Fibroblast of the aortic adventitia (primary cell): ENCODE measurements around the gene LRSAM1. TPM values are rescaled to one million over a fixed set of nuclear protein-coding genes. Genes with fewer than 3 reads are reported as not detected.
A peak's percentile ranks its signal among the peaks of the same experiment; 100 is the strongest.

Experiments used
- DNase-seq: peaks from one replicate; pipeline ENCODE4 v3.0.0-alpha.2; 2010; ENCODE audit warnings: low read depth
- H3K4me3 ChIP-seq: 2 replicates; pipeline ENCODE4 v1.5.1; 2011; ENCODE audit warnings: low read depth, mild to moderate bottlenecking, control low read depth, low read length, moderate library complexity
- CTCF ChIP-seq: IDR thresholded peaks from 2 replicates; pipeline ENCODE4 v1.5.1; 2011; ENCODE audit warnings: mild to moderate bottlenecking, low read length, control low read depth, inconsistent platforms; ENCODE audit not compliant: insufficient read depth
- total RNA-seq: library from RNA; depleted of rRNA; stranded (reverse); fragments of >200 nt; gene quantifications from 2 replicates; pipeline ENCODE4 v1.2.3, GENCODE V29; 2012; ENCODE audit warnings: low replicate concordance

The LRSAM1 gene
- total RNA-seq, 1 donor: 15.3 TPM

DNA sequence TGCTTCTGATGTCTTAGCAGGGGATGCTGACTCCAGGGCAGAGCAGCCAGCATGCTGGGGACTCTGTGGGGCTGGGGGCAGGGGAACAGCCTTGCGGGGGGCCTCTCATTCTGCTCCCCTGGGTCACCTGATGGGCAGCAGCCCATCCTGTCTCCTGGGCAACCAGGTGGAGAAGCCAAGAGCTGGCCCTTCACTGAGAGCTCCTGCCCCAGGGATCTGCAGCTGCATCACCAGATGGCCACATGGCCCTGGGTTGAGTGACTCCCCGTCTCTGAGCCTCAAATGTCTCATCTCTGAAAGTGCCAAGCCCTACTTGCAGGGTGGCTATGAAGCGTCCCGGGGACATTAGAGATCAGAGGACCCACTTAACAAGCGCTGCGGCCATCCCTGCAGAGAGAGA lies 49.1 kb downstream of the LRSAM1 start:
- TF ChIP-seq CTCF: no peak
- no peak overlapping the region for H3K4me3 ChIP-seq
- no peak for DNase-seq

DNA sequence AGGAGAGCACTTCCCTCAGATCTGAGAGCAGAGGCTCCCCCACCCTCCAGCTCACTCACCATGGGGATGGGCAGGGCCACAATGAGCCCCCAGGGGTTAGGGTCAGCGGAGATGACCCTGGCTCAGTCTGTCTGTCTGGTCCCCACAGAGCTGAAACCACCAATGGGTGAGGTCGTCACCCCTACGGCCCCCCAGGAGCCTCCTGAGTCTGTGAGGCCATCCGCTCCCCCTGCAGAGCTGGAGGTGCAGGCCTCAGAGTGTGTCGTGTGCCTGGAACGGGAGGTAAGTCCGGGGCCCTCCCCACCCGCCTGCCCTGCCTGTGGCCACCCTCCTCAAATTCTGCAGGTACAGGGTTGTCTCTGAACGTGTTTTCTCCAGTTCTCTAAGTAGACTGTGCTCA lies 49.6 kb downstream of the LRSAM1 start:
- no peak overlapping the region for H3K4me3 ChIP-seq
- no peak for TF ChIP-seq CTCF
- no peak for DNase-seq

DNA sequence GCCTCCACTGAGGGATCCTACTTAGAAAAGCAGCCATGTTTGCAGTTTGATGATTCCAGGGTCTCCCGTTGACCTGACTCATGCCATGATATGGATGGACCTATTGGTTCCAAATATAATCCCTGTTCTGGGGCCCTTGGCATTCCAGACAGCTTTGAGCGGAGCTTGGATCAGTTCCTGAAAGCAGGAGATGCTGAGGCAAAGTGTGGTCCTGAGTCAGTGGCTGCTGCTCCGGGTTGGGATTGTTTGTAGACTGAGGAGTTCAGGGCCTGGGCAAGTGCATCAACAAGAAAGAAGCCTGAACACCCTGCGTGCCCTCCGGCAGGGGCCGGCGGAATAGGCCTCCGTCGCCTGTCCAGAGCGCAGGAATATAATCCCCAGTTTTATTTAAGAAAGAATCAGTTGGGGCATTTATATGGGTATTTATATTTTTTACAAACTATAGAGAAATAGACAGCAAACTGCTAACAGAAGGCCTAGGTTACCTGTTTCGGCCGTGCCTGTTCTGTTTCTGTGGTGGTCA lies 50.6 kb downstream of the LRSAM1 start:
- no peak for DNase-seq
- H3K4me3 ChIP-seq: no peak overlapping the region
- TF ChIP-seq CTCF: no peak

DNA sequence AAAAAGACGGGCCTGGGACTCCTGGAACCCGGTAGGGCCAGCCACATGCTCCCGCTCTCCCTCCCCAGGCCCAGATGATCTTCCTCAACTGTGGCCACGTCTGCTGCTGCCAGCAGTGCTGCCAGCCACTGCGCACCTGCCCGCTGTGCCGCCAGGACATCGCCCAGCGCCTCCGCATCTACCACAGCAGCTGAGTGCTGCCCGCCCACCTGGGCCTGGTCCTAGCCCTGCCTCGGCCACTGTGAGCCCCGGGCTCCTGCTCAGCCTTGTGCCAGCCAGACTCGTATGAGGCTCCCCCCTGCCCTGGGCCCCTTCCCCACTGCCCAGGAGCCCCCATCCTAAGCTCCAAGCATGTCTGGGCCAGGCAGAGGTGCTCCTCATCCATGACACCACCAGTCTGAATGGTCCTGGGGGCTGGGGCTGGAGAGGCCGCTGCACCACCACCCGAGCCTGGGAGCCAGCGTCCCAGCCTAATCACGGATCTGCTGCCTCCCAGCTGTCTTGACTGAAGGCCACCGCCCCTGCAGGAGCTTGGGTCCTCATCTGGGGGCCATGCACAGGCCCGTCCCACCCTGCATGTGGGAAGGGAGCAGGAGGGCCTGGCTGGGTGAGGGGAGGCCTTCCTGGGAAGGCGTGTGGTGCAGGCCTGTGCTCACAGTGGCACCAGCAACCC lies 51.5 kb downstream of the LRSAM1 start:
- DNase-seq: no peak
- no peak for TF ChIP-seq CTCF
- no peak overlapping the region for H3K4me3 ChIP-seq

- TF ChIP-seq CTCF: no peak
These were observed 52.1 kb downstream of the LRSAM1 start for GRCh38 chr9:127503379-127503921.

DNA sequence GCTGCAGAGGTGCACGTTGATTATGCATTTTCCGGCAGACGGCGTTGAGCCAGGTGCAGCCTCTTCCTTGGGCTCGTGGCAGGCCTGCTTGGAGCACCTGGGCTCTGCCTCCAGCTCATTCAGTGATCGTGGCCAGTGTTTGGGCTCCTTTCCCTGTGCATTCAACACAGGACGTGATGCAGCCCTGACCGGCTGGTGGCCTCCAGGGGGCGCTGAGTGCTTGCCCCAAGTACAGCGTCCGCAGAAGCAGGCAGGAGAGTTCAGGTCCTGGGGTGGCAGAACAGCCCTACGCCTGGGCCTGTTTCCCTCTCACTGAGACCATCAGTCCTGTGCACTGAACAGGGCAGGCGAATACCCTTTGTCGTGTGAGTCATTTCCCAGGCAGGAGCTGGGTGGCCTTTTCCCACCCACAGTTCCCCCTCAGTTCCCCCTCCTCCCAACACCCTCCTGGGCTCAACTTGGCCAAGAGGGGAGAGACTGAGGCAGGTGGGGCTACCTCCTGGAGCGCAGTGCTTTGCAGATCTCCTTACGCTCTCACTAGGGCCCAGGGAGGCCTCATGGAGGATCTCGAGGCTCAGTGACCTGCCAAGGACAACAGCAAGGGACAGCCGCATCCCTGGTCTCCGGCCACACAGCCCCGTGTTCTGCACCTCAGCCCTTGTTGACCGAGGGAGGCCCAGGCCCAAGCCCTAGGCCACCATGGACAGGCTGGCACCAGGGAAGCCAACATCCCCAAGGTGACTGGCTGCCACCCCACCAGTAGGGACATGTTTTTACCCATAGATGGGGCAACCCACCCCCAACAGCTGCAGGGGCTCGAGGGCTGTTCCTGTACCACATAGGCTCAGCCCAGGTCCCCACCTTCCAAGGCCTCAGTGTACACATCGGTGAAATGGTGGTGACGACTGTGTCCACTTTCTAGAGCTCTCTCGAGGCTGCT lies 52.9 kb downstream of the LRSAM1 start:
- peak; percentile 86 for DNase-seq

More at GRCh38 chr9:127503379-127503921, 52.1 kb downstream of the LRSAM1 start:
- DNase-seq: no peak
- no peak overlapping the region for H3K4me3 ChIP-seq

More for the DNA sequence above, 52.9 kb downstream of the LRSAM1 start:
- peak; percentile 86 for TF ChIP-seq CTCF
- no peak overlapping the region for H3K4me3 ChIP-seq
